ENCODE data around the gene PXDC1. TPM values are rescaled to one million over a fixed set of nuclear protein-coding genes. Genes with fewer than 3 reads are reported as not detected.

Gene PXDC1
- total RNA-seq, 1 donor from 2014 or later: 37.6 TPM

GRCh38 chr6:3748208-3749066 is 3.1 kb downstream of the PXDC1 start:
- no peak for DNase-seq (ENCODE audit: low read depth)
- peak overlapping the region; percentile 72 for H3K4me3 ChIP-seq (ENCODE audit: low read depth, low read length)

GRCh38 chr6:3747100-3747737 is 4.3 kb downstream of the PXDC1 start:
- no peak overlapping the region for H3K4me3 ChIP-seq (ENCODE audit: low read depth, low read length)
- DNase-seq (ENCODE audit: low read depth): no peak
- TF ChIP-seq CTCF (conservative IDR thresholded peaks at IDR 0.05; ENCODE audit: low read depth, low read length): no peak

More at GRCh38 chr6:3748208-3749066, 3.1 kb downstream of the PXDC1 start:
- TF ChIP-seq CTCF (conservative IDR thresholded peaks at IDR 0.05; ENCODE audit: low read depth, low read length): peak; percentile 75

- no peak overlapping the region for H3K4me3 ChIP-seq (ENCODE audit: low read depth, low read length)
- no peak for DNase-seq (ENCODE audit: low read depth)
- no peak for TF ChIP-seq CTCF (conservative IDR thresholded peaks at IDR 0.05; ENCODE audit: low read depth, low read length)
Measured at GRCh38 chr6:3746696-3747095, 4.8 kb downstream of the PXDC1 start.

GRCh38 chr6:3746119-3746691 is 5.3 kb downstream of the PXDC1 start:
- H3K4me3 ChIP-seq (ENCODE audit: low read depth, low read length): no peak overlapping the region
- no peak for TF ChIP-seq CTCF (conservative IDR thresholded peaks at IDR 0.05; ENCODE audit: low read depth, low read length)
- no peak for DNase-seq (ENCODE audit: low read depth)

- no peak overlapping the region for H3K4me3 ChIP-seq (ENCODE audit: low read depth, low read length)
- no peak for DNase-seq (ENCODE audit: low read depth)
- TF ChIP-seq CTCF (conservative IDR thresholded peaks at IDR 0.05; ENCODE audit: low read depth, low read length): no peak
Measured at GRCh38 chr6:3745566-3746118, 5.9 kb downstream of the PXDC1 start.

- no peak overlapping the region for H3K4me3 ChIP-seq (ENCODE audit: low read depth, low read length)
- TF ChIP-seq CTCF (conservative IDR thresholded peaks at IDR 0.05; ENCODE audit: low read depth, low read length): no peak
- no peak for DNase-seq (ENCODE audit: low read depth)
Measured at GRCh38 chr6:3744901-3745470, 6.5 kb downstream of the PXDC1 start.
